Fibroblast of skin of right quadriceps (primary cell): ENCODE measurements around the gene MPG.
"Not testable (repeated sequence)": the region's sequence is repeated elsewhere in the genome, so short reads cannot be mapped to it uniquely, and the experiment has no call there.

Experiments
- DNase-seq: peaks from one replicate; pipeline ENCODE4 v3.0.0-alpha.2; 2013

Gene MPG

GRCh38 chr16:118857-119256, 40.8 kb downstream of the MPG start:
- DNase-seq, result no peak

- DNase-seq, result no peak
These were observed 41.3 kb downstream of the MPG start for GRCh38 chr16:119295-119694.

- no peak for DNase-seq
These were observed 41.9 kb downstream of the MPG start for GRCh38 chr16:119835-120491.

- no peak for DNase-seq
These were observed 42.7 kb downstream of the MPG start for GRCh38 chr16:120756-121155.

- DNase-seq, result no peak
These were observed 44.3 kb downstream of the MPG start for GRCh38 chr16:122361-122760.

- not testable (repeated sequence) for DNase-seq
These were observed 45.7 kb downstream of the MPG start for GRCh38 chr16:123558-124350.

GRCh38 chr16:125011-125410, 47.0 kb downstream of the MPG start:
- DNase-seq, result no peak

- DNase-seq, result no peak
These were observed 51.0 kb downstream of the MPG start for GRCh38 chr16:129075-129474.

GRCh38 chr16:130533-131173, 52.6 kb downstream of the MPG start:
- DNase-seq, result no peak

- no peak for DNase-seq
These were observed 54.1 kb downstream of the MPG start for GRCh38 chr16:132120-132519.

- no peak for DNase-seq
These were observed 55.7 kb downstream of the MPG start for GRCh38 chr16:133716-134115.
